HuH-7.5 (cell line): ENCODE measurements around the gene SIDT1.
A peak's percentile ranks its signal among the peaks of the same experiment; 100 is the strongest.
"Not testable (repeated sequence)": the region's sequence is repeated elsewhere in the genome, so short reads cannot be mapped to it uniquely, and the experiment has no call there.

Experiments
- DNase-seq: peaks from one replicate; pipeline ENCODE4 v3.0.0; 2011; ENCODE audit warnings: low spot score

Gene SIDT1

DNA sequence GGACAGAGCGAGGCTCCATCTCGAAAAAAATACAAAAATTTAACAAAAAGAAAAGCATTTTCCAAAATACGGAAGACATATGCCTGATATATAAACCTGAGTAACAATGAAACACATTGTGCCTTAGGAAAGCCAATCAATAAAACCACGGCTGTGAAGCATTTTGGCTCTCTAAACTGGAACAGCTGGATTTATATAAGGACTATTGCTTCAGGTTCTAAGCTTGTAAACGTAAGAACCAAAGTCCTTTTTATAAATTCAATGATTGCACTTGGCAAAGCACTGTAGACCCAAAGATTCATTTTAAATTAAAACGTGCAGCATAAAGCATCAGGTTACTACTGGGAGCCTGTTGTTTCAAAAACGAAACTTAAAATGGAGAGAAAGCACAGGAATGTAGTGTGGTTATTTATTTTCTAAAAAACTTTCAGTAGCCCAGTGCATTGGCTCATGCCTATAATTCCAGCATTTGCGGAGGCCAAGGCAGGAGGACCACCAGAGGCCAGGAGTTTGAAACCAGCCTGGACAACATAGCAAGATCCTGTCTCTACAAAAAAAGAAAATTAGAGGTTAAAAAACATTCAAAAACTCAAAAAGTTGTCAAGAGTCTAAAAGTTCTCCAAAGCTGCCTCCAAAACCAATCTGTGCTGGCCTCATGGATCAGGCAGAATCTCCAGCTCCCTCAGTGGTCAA, 102.6 kb downstream of the SIDT1 start:
- DNase-seq = no peak

DNA sequence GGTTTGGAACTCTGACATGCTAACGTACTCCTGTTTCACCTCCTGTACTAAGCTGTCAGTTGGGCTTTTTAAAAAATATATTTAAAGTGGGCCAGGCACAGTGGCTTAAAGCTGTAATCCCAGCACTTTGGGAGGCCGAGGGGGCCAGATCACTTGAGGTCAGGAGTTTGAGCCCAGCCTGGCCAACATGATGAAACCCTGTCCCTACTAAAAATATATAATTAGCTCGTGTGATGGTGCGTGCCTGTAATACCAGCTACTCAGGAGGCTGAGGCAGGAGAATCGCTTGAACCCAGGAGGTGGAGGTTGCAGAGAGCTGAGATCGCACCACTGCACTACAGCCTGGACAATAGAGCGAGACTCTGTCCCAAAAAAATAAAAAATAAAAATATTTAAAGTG, 103.7 kb downstream of the SIDT1 start:
- not testable (repeated sequence) for DNase-seq

DNA sequence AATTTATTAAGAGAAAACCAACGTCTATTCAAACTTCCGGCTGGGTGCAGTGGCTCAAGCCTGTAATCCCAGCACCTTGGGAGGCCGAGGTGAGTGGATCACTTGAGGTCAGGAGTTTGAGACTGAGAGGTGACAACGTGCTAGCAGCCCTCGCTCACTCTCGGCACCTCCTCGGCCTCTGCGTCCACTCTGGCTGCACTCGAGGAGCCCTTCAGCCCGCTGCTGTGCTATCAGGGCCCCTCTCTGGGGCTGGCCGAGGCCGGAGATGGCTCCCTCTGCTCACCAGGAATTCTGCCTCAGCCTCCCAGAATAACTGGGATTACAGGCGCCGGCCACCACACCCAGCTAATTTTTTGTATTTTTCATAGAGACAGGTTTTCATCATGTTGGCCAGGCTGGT, 105.4 kb downstream of the SIDT1 start:
- DNase-seq = no peak

DNA sequence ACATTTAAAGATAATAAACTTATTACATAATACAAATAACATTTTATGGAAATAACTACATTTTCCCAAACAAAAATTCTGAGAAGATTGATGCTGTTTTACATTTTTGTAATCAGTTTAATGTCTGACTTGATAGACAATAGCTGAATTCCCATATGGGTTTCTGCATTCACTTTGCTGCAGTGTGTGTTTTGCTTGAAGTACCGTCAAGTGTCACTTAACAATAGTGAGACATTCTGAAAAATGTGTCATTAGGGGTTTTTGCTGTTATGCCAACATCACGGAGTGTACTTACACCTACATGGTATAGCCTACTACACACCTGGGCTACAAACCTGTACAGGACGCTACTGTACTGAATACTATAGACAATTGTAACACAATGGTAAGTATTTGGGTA, 106.6 kb downstream of the SIDT1 start:
- DNase-seq = no peak

DNA sequence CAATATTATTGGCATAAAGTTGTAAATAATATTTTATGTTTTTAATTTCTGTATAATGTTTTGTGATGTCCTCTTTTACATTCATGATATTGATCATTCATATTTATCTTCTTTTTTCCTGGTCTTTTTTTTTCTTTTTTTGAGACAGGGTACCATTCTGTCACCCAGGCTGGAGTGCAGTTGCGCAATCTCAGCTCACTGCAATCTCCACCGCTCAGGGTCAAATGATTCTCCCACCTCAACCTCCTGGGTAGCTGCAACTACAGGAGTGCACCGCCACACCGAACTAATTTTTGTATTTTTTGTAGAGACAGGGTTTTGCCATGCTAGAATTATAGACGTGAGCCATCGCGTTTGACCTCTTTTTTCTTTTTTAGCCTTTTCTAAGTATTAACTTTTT, 111.2 kb downstream of the SIDT1 start:
- no peak for DNase-seq

DNA sequence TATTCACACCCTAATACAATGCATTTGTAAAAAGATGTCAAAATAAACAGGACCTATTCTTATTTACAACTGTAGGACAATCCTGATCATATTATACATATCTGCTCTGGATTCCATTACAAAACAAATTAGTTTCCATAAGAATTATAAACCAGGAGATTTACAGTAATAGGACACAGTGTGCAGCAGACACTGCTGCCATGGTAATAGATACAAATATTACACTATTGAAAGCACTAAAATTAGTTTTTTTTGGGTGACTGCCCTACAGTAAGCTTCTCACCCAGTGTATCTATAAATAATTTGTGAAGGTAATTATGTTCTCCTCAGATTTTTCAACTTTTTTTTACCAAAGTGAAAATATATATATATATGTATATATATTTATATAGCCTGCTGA, 116.2 kb downstream of the SIDT1 start:
- DNase-seq = no peak

DNA sequence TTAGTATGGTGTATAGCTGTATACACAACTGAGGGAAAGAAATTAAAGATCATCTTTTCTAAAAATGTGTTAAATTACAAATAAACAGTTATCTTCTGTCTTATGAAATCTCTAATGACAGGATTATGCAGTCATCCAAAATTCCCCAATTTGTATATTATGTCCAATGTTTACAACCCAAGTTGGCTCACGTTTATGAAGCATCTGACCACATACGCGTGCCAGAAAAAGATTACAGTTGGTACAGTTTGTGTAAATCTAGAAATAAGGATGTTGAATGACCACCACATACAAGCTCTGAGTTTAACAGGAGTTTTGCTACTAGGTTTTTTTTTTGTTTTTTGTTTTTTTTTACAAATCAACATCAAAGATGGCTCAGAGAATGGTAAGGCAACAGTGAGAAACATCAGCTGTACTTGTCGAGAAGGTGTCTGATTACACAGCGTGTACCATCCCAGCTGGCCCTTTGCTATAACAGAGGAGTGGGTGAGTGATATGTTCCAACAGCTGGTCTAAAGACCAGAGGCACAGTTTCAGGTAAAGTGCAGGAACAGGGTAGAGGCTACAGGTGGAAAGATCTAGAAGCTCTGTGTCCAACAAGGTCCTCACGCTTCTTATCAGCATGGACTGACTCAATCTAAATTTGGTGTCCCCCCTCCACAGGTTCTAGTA, 117.0 kb downstream of the SIDT1 start:
- DNase-seq = no peak

DNA sequence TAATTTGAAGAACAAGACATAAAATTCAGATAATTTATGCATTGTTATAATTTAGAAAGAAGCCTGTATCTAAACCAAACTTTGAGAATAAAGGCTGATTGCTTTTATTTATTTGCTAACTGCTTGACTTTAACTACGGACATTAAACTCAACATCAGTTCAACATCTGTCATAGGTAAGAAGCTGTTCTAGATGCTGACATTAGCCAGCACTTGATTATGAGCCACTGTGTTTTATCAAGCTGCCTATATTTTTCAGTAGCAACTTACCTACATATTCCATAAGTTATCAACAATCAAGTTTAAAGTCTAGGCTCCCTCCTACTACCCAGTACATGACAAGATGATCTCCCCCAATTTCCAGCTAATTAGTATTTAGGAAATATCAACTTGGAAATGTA, 122.0 kb downstream of the SIDT1 start:
- DNase-seq = no peak

DNA sequence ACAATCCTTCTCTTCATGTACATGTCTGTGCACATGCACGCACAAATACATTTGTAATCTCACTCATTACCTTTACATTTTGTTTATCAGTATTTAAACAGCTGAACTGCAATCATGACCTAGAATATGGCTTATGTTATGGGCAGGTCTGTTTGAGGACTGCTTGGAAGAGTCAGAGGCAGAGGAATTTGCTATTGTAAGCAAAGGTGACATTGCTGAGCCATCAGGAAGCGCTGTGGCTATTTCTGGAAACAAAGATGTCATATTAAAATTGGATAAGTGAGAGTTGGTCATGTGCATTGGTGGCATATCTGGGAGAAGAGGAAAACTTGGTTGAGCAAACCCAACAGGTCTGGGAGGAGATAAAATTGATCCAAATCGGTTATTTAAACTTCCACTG, 122.5 kb downstream of the SIDT1 start:
- no peak for DNase-seq

DNA sequence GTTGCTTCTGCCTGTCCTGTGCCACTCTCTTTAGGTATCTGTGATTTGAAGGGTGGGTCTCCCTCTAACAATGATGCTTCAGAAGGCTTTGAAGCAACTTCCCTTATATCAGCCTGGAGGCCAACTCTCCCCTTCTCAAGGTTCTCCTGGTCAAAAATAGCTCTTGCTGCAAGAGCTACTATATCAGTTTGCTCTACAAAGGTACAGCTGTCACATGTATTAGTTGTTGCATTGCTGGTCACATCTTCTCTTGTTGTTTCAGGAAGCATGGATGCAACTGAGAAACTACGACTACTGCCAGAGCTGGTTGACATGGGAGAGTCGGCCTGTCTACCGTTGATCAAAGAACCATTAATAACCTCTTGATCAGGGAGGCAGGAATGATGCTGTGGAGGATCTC, 125.8 kb downstream of the SIDT1 start:
- no peak for DNase-seq

DNA sequence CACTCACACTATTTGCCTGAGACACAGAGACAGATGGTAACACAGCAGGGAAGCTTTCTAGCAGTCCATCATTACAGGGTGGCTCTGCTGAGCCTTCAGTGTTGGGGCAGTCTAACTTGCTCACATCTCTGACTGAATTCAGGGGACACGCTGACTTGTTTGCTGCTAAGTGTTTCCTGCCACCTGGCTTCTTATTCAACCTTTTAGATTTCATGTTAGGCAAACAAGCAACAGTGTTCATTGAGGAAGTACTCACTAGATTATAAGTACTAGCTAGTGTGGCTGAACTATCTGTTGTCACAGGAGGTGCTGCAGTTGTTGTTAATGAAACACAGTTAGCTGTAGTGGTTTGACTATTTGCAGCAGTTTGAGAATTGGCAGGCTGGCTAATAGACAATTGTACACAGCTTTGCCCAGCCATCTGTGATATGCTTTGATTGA, 126.8 kb downstream of the SIDT1 start:
- DNase-seq = no peak

DNA sequence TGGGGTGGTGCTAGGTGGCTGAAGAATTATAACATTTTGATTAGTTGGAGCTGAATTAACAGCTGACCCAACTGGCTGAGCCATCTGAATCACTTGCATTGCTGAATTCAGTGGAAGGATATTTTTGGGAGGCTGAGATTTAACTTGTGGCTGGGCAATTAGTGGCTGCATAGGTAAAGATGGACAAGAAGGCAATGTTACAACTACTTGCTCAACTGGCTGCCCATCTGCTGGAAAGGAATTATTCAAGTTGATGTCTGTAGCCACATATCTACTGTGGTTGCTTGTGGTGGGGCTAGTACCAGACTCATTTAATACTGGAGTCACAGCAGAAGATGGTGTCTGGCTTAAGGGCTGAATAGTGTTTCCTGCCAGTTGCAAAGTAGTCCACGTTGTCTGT, 127.6 kb downstream of the SIDT1 start:
- no peak for DNase-seq

DNA sequence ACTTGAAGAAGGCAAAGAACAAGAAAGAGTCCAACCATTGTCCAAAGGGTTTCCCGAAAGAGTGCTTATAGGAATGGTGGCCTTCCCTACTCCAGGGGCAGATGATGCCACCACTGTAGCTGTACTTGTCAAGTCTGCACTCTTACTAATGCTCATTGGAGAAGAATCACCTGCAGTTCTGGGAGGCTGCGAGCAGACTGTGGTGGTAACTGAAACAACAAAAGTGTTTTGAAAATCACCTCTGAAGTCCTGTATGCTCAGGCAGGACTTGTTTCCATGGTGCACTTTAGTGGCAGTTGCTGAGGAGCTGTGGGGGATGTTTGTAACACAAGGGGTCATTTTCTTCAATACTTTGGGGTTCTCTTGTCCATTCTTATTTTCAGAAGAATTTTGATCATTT, 128.1 kb downstream of the SIDT1 start:
- no peak for DNase-seq

DNA sequence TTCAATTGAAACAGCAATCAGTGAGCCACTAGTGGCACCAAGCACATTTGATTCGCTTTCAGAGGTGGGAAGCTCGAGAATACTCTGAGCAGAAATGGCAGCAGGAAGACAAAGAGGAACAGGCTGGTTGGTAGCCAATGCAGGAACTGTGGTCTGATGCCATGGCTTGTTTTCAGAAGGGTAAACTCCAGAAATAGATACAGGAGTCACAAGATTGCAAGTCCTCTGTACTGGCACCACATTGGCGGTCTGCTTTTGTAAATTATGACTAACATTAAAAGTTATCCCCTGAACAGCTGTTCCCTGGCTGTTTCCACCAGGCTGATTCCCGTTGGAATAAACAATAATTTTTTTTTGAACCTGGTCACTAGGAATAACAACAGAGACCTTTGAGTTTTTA, 128.5 kb downstream of the SIDT1 start:
- DNase-seq = no peak

DNA sequence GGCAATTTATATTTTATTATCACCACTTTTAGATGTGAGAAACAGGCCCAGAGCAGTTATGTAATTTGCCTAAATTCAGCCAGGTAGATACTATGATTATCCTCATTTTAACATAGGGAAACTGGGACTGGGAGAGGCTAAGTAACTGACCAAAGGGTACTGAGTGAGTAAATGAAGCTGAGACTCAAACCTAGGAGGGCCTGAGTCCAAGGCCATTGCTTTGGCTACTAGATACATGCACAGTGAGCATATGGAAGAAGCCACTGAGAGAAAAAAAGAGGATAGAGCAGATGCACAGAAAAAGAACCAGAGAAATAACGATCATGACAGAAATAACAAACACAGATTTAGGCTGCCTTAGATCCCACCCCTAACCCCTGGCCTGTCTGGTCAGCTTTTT, 130.5 kb downstream of the SIDT1 start:
- no peak for DNase-seq

DNA sequence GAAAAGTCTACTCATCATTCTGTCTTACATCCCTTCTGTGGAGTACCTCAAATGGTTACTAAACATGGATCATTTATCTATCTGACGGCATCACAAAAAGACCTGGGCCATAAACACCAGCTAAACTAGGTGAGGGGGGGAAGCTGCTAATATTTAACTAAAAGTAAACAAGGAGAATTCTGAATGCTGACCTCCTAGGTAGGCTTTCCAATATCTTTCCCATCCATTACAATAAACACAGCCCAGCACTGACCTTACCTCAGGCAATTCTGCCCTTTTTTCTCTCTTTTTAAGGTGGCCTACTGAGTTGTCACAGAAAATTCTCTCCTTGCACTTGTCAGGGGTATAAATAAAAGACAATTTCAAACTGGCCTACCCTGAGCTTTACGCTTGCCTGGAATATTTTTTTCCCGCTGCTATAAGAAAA, 131.0 kb downstream of the SIDT1 start:
- peak; percentile 28 for DNase-seq

DNA sequence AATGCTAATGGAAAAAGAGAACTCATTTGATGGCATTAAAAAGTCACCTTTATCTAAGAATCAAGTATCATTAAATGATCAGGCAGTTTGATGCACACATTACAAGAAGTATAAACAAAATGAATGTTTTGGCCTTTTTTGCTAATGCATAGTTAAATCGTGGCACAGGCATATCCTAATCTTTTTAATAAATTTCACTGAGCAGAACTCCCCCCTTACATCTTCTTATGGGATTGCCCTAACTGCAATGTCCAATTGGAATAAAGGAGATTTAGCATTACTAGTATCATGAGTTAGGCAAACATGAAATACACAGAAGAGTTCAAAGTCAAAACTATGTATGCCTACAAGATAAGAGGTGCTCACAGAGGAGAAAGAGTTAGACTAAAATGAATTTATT, 131.4 kb downstream of the SIDT1 start:
- DNase-seq = no peak

DNA sequence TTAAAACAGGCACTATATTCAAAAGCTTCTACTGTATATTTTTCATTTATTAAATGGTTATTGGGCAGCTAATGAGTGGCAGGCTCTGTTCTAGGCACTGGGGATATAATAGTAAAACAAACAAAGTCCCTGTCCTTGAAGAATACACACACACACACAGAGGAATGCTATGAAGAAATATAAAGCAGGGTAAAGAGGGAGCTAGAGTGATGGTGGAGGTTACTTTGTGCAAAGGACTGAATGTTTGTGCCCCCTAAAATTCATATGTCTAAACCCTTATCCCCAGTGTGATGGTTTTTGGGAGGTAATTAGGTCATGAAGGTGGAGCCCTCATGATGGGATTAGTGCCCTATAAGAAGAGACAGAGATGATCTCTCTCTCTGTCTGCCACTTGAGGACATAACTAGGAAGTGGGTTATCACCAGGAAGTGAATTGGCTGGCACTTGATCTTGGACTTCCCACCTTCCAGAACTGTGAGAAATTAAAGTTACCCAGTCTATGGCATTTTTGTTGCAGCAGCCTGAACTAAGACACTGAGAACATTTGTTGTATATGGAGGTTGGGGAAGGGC, 132.3 kb downstream of the SIDT1 start:
- no peak for DNase-seq

DNA sequence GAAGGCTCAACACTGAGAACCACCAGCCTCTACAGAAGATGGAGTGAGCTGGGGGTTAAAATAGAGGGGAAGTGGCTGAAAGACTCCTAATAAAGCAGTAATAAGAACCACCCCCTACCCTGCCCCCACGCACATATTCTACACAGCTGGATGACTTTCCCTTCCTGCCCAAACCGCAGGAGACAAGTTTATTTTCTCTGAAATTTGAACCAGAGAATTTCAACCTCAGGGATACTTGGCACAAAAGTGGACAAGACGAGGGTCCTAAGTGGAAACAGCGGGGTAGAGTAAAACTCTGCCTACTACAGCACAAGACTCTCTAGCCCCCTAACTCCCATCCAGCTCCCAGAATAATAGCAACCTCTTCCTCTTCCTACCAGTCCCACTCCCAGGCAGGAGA, 135.7 kb downstream of the SIDT1 start:
- no peak for DNase-seq

DNA sequence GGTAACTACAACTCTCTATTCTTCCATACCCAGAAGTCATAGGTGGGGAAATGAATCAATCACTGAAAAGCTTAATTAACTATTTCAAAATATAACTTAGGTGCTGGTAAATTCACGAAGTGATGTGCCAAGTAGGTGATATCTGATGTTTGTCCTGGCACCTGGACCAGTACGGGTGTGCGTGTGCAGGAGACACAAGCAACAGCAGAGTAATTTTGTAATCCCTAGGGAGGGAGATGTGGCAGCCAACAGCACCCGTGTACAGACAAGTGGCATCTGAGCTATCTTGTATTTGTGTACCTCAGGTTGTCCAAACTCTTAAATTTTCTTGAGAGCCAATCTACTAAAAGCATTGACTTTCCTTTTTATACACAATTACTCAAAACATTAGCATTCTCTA, 141.2 kb downstream of the SIDT1 start:
- DNase-seq = no peak

DNA sequence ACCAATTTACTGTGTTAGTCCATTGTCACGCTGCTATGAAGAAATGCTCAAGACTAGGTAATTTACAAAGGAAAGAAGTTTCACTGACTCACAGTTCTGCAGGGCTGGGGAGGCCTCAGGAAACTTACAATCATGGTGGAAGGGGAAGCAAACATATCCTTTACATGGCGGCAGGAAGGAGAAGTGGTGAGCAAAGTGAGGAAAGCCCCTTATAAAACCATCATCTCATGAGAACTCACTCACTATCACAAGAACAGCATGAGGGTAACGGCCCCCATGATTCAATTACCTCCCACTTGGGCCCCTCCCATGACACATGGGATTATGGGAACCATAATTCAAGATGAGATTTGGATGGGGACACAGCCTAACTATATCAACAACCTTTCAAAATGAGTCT, 143.9 kb downstream of the SIDT1 start:
- no peak for DNase-seq

DNA sequence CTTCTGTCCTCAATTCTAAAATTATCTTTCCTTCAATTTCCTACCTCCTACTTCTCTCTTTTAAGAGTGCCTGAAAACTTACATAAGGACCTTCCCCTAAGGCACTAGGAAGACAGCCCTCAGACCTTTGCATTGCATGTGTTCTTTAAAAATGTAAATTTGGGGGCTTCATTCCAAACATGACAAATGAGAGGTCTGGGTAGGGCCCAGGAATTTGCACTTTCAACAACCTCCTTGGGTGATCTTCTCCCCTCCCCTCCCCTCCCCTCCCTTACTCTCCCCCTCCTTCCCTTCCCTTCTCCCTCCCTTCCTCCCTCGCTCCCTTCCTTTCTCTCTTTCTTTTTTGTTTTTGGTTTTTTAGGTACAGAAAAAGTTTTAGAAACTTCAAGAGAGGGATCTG, 145.4 kb downstream of the SIDT1 start:
- no peak for DNase-seq

DNA sequence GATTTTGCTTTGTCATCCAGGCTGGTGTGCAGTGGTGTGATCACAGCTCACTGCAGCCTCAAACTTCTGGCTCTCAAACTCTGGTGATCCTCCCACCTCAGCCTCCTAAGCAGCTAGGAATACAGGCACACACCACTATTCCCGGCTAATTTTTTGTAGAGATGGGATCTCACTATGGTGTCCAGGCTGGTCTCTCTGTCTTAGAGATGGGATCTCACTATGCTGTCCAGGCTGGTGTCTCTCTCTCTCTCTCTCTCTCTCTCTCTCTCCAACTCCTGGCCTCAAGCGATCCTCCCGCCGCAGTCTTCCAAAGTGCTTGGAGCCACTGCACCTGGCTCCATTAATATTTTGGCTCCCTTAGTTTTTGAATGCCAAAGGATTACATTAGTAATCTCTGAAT, 146.4 kb downstream of the SIDT1 start:
- no peak for DNase-seq
